Stimulated activated CD8-positive, alpha-beta memory T cell treated with anti-CD3 and anti-CD28 coated beads, Interleukin-4, amount 100 ng/mL, for 1 hour (primary cell): Measurements from ENCODE around the gene CNOT11.
A peak's percentile ranks its signal among the peaks of the same experiment; 100 is the strongest.
"Not testable (repeated sequence)": the region's sequence is repeated elsewhere in the genome, so short reads cannot be mapped to it uniquely, and the experiment has no call there.

Source experiments
- DNase-seq, 2 donors: peaks; one replicate each; pipeline ENCODE4 v3.0.0-alpha.2; 2020; ENCODE audit warnings: low read depth in 2 of 2, low spot score in 1 of 2

CNOT11 gene

DNA sequence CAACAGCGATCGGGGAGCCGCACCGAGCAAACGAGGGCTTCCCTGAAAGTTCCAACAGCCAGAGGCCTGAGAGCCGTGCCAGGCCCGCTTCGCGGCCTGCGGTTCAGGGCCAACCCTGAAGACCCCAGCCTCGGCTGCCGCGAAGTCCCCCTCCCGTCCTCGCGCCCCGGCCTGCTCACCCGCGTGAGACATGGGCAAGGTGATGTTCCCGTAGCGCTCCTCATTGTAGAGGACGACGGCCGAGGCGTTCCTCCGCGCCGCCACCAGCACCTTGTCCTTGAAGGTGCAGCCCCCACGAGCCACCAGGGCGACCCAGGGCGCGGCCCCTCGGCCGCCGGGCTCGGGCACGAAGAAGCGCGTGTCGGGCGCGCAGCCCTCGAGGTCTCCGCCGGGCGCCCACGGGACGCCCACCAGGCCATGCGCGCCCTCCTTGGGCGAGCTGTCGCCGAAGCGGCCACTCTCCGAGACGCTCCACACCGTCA, 55.3 kb downstream of the CNOT11 start:
- DNase-seq = no peak

DNA sequence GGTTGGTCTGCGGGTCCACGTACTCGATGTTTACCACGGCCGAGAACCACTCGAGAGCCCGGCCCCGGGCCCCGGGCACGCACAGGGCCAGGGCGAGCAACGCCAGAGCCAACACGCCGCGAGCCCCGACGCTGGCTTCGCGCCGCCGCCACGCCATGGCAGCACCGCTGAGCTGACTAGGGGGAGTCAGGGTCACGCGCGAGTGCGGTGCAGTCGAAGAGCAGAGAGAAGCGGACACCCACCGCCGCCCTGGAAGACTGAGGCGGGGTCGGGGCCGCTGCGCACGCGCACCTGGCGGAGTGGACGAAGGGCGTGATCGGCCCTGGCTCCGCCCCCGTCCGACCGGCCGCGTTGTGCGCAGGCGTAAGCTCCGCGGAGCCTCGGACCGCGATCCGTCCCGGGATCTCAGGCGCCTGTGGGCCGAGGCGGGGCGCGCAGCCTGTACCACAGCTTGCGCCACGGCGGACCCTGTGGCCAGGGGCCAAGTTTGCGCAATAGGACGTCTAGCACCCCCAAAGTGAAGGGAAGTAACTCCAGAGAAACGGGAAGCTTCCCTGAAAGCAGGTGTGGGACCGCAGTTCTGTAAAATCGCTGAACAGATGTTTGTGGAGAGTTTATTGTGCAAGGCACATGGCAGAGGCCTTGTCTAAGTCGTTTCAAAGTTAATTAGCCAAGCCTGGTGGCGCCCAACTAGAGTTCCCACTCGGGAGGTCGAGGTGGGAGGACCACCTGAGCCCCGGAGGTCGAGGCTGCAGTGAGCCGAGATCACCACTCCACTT, 55.9 kb downstream of the CNOT11 start, which contains the start of gene RNF149:
Gene RNF149, minus strand, starts transcription at position 270 of the 779 bp plus-strand sequence. Its CDS starts 113 bp downstream, at position 157.
- peak; percentile 90 for DNase-seq

DNA sequence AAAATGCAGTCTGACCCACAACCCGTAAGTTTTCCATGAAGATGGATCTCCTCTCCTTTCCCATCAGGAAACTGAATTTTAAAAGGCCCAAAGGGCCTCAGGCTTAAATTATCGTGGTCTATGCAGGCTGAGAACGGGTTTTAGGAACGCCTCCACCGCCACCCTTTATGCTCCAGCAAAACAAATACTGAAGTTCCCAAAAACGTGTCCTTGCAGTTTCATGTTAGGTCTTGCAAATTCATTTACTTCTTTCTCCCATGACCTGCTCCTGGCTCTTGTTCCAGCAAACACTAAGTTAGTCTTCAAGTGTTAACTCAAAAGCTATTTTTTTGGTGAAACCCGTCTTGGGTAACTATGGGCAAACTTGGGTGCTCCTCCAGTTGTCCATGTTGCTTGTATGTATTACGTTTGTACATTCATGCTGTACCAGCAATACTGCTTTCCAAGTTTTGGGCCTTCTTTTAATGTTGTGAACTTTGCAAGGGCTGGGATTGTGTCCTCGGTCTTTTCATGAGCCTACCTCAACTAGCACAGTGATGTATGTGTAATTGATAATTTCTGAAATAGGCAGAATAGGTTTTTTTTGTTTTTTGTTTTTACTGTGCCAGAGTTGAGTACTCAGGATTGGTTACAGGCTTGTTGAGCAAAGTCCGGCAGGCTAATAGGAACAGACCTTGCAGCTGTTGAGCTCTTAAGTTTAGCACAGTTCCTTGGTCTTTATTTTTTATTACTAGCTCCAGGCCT, 57.6 kb downstream of the CNOT11 start:
- DNase-seq = no peak

DNA sequence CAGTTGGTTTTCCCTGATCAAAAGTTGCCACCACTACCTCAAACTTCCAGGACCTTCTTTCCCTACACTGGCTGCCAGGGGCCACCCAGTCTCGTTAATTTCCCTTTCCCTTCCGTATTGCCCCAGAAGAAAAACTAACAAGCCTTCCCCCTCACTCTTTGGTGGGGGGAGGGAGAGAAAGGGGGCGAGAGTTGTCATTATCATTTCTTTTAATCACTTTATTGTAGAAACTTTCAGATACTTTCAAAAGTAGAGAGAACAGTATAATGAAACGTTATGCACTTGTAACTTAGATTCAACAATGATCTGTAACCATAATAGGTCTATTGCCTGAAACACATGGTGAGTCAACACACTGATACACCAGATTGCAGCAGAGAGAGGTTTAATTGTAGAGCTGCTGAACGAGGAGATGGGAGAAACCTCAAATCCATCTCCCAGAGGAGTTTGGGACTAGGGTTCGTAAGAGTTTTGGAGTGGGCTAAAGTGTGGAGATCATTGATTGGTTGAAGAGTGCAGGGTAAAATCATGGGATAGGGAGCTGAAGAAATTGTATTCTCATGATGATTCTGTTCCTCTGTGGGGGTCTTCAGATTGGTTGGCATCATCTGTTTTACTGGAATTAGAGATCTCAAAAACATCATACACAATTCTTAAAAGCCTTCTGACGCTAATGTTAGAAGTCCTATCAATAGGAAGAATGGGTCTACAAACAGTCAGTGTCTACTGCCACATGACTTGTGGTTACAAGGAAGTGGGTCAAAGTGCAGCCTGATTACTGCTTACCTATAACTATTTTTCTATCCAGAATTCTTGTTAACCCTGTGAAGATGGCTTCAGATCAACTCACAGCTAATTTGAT, 58.4 kb downstream of the CNOT11 start:
- no peak for DNase-seq

DNA sequence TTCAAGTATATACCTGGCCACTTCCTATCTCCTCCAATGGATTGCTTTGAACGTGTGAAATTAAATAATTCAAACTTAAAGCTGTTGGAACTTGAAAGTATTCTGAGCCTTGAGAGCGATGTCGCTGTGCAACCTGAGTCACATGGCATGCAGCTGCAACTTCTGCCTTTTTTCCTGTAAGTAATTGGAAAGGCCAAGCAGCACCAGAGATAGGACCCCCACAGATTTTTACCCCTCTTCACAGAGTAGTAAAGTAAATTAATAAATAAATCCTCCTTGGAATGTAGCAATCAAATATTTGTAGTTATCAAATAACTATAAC, 59.0 kb downstream of the CNOT11 start:
- no peak for DNase-seq

DNA sequence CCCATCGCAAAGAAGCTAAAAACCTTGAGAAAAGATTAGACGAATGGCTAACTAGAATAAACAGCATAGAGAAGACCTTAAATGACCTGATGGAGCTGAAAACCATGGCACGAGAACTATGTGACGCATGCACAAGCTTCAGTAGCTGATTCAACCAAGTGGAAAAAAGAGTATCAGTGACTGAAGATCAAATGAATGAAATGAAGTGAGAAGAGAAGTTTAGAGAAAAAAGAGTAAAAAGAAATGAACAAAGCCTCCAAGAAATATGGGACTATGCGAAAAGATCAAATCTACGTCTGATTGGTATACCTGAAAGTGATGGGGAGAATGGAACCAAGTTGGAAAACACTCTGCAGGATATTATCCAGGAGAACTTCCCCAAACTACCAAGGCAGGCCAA, 63.9 kb downstream of the CNOT11 start:
- not testable (repeated sequence) for DNase-seq
